ENCODE results near the gene MAN1A2. TPM values are rescaled to one million over a fixed set of nuclear protein-coding genes. Genes with fewer than 3 reads are reported as not detected.

Gene MAN1A2
- total and polyA plus RNA-seq, 10 of the 15 experiments (the other 5 are each of a cell fraction or from before 2014, with no cell fraction given): 2.8 to 23.6 (median 16.0) TPM

DNA sequence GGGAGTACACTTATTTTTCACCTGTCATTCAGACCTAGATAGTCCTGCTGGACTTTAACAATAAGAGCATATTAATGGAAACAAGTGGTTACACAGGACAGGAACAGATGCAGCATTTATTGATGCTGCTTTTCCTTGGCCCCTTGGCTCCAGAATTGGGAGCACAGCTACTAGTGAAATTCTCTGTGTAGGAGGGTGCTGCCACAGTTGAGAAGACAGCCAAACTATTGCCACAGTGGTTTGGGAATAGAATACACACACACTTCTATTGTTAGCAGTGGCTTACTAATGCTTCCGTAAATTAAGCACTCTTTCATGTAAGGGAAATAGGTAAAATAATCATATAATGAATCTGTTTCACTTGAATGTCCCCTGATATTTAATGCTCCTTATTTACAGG is 133.3 kb downstream of the MAN1A2 start:
- no TSS peak for BruUV-seq (replicated peaks)
- ChIA-PET SMC1A (ENCODE audit: uncharacterized antibody, unreplicated experiment) (no interaction called here), CTCF (no interaction called here), POLR2A (no interaction called here), RAD21 (ENCODE audit: unreplicated experiment) (no interaction called here)
- FAIRE-seq (no peak), ATAC-seq (no peak), DNase-seq (ENCODE audit: low read depth, low spot score) (no peak)
- Histone ChIP-seq H3K27ac (ENCODE audit: control insufficient read depth, insufficient read depth) (no peak overlapping the region), H3K4me3 (no peak overlapping the region), H2AFZ (ENCODE audit: control insufficient read depth, low read depth, low read length) (no peak overlapping the region), H4K20me1 (ENCODE audit: control insufficient read depth, insufficient read depth) (no peaks in the 10 kb centered on the region), H3K27me3 (replicated peaks in 1 of 2; ENCODE audit: control insufficient read depth in 2 of 2, insufficient read depth in 2 of 2, low read length in 1 of 2) (no peaks in the 10 kb centered on the region), H3K9me3 (replicated peaks; ENCODE audit: control insufficient read depth, insufficient read depth, low read length) (no peaks in the 10 kb centered on the region), H3K79me2 (ENCODE audit: control insufficient read depth, insufficient read depth, low read length) (no peaks in the 10 kb centered on the region), H3K36me3 (ENCODE audit: control insufficient read depth in 2 of 2, insufficient read depth in 2 of 2, low read length in 1 of 2) (peaks cover 0 to 3% of the 10 kb centered on the region in 2 experiments; a peak in 1 of 4 replicates), H3K4me1 (ENCODE audit: control insufficient read depth, insufficient read depth, low read length) (no peaks in the 10 kb centered on the region), H3K9ac (ENCODE audit: control insufficient read depth, insufficient read depth, low read length) (no peak overlapping the region), H3K4me2 (ENCODE audit: control insufficient read depth, insufficient read depth) (no peak overlapping the region)
- TF ChIP-seq CEBPB (IDR thresholded peaks at IDR 0.05; ENCODE audit: borderline replicate concordance in 1 of 2, low read depth in 2 of 2, low read length in 2 of 2) (no peak), EZH2 (IDR thresholded peaks at IDR 0.05; ENCODE audit: borderline replicate concordance, control insufficient read depth, low read depth, low read length) (no peak)
- 94% methylated on average over 1 of the region's 1 CpG for WGBS (ENCODE audit: insufficient coverage, insufficient replicate concordance, low lambda C conversion rate, missing lambda C conversion rate)
- in situ Hi-C loops (cut with MboI): no loop called here
- intact Hi-C loops (cut with micrococcal nuclease; ENCODE audit: unreplicated experiment): no loop called here

DNA sequence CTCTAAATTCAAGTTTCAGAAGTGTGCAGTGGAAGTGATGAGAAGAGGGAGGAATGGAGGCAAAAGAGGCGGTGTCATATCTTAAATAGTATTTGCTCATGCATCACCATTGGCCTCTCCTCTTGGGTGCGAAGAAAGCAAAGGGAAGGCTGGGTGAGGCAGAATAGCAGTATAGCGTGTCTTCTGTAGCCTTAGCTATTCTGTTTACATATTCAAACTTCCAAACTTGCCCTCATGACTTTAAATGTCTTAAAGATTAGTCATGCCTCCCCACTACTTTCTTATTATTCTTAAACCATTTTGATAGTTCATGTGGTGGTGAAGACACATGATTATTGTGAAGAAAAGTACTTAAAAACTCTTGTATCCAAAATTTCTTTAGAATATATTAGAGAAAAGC is 134.0 kb downstream of the MAN1A2 start:
- intact Hi-C loops (cut with micrococcal nuclease; ENCODE audit: unreplicated experiment): no loop called here
- Histone ChIP-seq H4K20me1 (ENCODE audit: control insufficient read depth, insufficient read depth) (no peaks in the 10 kb centered on the region), H3K79me2 (ENCODE audit: control insufficient read depth, insufficient read depth, low read length) (no peaks in the 10 kb centered on the region), H3K36me3 (ENCODE audit: control insufficient read depth in 2 of 2, insufficient read depth in 2 of 2, low read length in 1 of 2) (peaks cover 0 to 3% of the 10 kb centered on the region in 2 experiments; a peak in 1 of 4 replicates), H3K4me2 (ENCODE audit: control insufficient read depth, insufficient read depth) (no peak overlapping the region), H3K4me3 (no peak overlapping the region), H3K9ac (ENCODE audit: control insufficient read depth, insufficient read depth, low read length) (no peak overlapping the region), H2AFZ (ENCODE audit: control insufficient read depth, low read depth, low read length) (no peak overlapping the region), H3K27me3 (replicated peaks in 1 of 2; ENCODE audit: control insufficient read depth in 2 of 2, insufficient read depth in 2 of 2, low read length in 1 of 2) (no peaks in the 10 kb centered on the region), H3K9me3 (replicated peaks; ENCODE audit: control insufficient read depth, insufficient read depth, low read length) (no peaks in the 10 kb centered on the region), H3K27ac (ENCODE audit: control insufficient read depth, insufficient read depth) (no peak overlapping the region), H3K4me1 (ENCODE audit: control insufficient read depth, insufficient read depth, low read length) (no peaks in the 10 kb centered on the region)
- RAD21 ChIA-PET (ENCODE audit: unreplicated experiment): no interaction called here
- ATAC-seq (no peak), FAIRE-seq (no peak), DNase-seq (ENCODE audit: low read depth, low spot score) (no peak)
- POLR2A ChIA-PET: no interaction called here
- SMC1A ChIA-PET (ENCODE audit: uncharacterized antibody, unreplicated experiment): interaction anchor here (3.3 kb wide), 1 partner anchor 13 kb away, joined by 15 read pairs; no protein-coding TSS in a partner anchor
- 98% methylated on average over 3 of the region's 3 CpGs for WGBS (ENCODE audit: insufficient coverage, insufficient replicate concordance, low lambda C conversion rate, missing lambda C conversion rate)
- CTCF ChIA-PET: no interaction called here
- in situ Hi-C loops (cut with MboI): no loop called here
- no TSS peak for BruUV-seq (replicated peaks)
- TF ChIP-seq TCF3 (IDR thresholded peaks at IDR 0.05; ENCODE audit: borderline replicate concordance, insufficient read depth, low read depth, low read length) (no peak), PAX8 (IDR thresholded peaks at IDR 0.05) (no peak), FOS (IDR thresholded peaks at IDR 0.05; ENCODE audit: borderline replicate concordance, extremely low read depth, insufficient read length) (no peak), HDAC2 (IDR thresholded peaks at IDR 0.05) (no peak), EZH2 (IDR thresholded peaks at IDR 0.05; ENCODE audit: borderline replicate concordance, control insufficient read depth, low read depth, low read length) (no peak), ZNF207 (IDR thresholded peaks at IDR 0.05; ENCODE audit: borderline replicate concordance) (no peak), NR2C2 (IDR thresholded peaks at IDR 0.05; ENCODE audit: borderline replicate concordance, control insufficient read depth, insufficient read length, low read depth) (no peak)
- TF ChIP-seq, protein P1, sequence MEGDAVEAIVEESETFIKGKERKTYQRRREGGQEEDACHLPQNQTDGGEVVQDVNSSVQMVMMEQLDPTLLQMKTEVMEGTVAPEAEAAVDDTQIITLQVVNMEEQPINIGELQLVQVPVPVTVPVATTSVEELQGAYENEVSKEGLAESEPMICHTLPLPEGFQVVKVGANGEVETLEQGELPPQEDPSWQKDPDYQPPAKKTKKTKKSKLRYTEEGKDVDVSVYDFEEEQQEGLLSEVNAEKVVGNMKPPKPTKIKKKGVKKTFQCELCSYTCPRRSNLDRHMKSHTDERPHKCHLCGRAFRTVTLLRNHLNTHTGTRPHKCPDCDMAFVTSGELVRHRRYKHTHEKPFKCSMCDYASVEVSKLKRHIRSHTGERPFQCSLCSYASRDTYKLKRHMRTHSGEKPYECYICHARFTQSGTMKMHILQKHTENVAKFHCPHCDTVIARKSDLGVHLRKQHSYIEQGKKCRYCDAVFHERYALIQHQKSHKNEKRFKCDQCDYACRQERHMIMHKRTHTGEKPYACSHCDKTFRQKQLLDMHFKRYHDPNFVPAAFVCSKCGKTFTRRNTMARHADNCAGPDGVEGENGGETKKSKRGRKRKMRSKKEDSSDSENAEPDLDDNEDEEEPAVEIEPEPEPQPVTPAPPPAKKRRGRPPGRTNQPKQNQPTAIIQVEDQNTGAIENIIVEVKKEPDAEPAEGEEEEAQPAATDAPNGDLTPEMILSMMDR (IDR thresholded peaks at IDR 0.05 in 2 of 3, conservative IDR thresholded peaks at IDR 0.05 in 1 of 3; ENCODE audit: control insufficient read depth in 2 of 3, extremely low read depth in 1 of 3, insufficient read depth in 1 of 3, low read depth in 3 of 3, low read length in 3 of 3): no peak
- TF ChIP-seq, protein P2, sequence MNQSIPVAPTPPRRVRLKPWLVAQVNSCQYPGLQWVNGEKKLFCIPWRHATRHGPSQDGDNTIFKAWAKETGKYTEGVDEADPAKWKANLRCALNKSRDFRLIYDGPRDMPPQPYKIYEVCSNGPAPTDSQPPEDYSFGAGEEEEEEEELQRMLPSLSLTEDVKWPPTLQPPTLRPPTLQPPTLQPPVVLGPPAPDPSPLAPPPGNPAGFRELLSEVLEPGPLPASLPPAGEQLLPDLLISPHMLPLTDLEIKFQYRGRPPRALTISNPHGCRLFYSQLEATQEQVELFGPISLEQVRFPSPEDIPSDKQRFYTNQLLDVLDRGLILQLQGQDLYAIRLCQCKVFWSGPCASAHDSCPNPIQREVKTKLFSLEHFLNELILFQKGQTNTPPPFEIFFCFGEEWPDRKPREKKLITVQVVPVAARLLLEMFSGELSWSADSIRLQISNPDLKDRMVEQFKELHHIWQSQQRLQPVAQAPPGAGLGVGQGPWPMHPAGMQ (IDR thresholded peaks at IDR 0.05; ENCODE audit: borderline replicate concordance): no peak
- TF ChIP-seq, protein P3, sequence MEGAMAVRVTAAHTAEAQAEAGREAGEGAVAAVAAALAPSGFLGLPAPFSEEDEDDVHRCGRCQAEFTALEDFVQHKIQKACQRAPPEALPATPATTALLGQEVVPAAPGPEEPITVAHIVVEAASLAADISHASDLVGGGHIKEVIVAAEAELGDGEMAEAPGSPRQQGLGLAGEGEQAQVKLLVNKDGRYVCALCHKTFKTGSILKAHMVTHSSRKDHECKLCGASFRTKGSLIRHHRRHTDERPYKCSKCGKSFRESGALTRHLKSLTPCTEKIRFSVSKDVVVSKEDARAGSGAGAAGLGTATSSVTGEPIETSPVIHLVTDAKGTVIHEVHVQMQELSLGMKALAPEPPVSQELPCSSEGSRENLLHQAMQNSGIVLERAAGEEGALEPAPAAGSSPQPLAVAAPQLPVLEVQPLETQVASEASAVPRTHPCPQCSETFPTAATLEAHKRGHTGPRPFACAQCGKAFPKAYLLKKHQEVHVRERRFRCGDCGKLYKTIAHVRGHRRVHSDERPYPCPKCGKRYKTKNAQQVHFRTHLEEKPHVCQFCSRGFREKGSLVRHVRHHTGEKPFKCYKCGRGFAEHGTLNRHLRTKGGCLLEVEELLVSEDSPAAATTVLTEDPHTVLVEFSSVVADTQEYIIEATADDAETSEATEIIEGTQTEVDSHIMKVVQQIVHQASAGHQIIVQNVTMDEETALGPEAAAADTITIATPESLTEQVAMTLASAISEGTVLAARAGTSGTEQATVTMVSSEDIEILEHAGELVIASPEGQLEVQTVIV (IDR thresholded peaks at IDR 0.05; ENCODE audit: borderline replicate concordance, partially characterized antibody): no peak
